ENCODE data around the gene HS6ST1. TPM values are rescaled to one million over a fixed set of nuclear protein-coding genes. Genes with fewer than 3 reads are reported as not detected.

HS6ST1 gene
- total and polyA plus RNA-seq, 2 donors (not counting 1 experiment from before 2014, with no cell fraction given), result 7.8 to 22.7 TPM

DNA sequence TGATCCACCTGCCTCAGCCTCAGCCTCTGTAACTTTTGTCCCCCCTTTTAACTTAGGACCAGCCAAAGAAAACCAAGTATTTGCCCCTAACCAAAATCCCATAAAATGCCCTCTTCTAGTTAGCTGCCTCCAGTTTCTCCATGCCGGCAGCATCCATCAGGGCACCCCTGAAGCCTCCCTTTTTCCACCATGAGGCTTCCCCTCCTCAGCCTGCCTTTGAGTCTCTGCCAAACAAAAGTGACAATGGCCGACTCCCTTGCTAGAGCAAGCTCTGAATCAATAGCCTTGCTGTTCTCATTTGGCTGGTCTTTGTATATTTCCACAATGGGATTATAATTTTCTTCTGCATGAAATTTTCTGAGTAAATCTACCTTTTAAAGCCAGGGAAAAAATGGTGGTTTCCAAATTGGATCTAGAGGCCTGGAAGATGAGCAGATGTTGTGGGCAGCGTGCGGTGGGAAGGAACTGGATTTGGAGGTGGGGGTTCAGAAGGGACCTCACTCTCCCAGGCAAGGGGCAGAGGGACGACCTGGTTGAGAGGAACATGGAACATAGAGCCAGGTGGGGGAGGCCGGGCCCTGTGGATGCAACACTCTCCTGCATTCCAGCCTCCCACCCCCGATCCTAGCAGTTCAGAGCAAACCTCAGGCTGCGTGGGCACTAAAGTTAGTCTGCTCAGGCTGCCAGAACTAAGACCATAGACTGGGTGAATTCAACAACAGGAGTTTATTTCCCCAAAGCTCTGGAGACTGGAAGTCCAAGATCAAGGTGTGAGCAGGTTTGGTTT lies 80.6 kb downstream of the HS6ST1 start:
- intact Hi-C loops (cut with micrococcal nuclease), result no loop called here

GRCh38 chr2:128237081-128237534 lies 81.6 kb downstream of the HS6ST1 start:
- Histone ChIP-seq H3K4me1 (ENCODE audit: control insufficient read depth in 2 of 2, insufficient read depth in 2 of 2, low read length in 2 of 2) (peaks cover 5 to 8% of the 10 kb centered on the region in 2 donors), H3K4me2 (replicated peaks; ENCODE audit: low read depth, low read length, poor library complexity, severe bottlenecking) (no peak overlapping the region), H4K20me1 (ENCODE audit: control insufficient read depth, insufficient read depth, low read length, poor library complexity, severe bottlenecking) (no peaks in the 10 kb centered on the region), H3K27ac (ENCODE audit: low read length in 2 of 2) (no peak overlapping the region), H2AFZ (ENCODE audit: insufficient read depth, low read depth, low read length, poor library complexity, severe bottlenecking) (no peak overlapping the region), H3K9ac (ENCODE audit: low read length) (no peak overlapping the region), H3K27me3 (replicated peaks in 1 of 4; ENCODE audit: control extremely low read depth in 1 of 4, control insufficient read depth in 3 of 4, insufficient read depth in 4 of 4, low read length in 3 of 4) (peaks cover 0 to 10% (median 5%) of the 10 kb centered on the region in 4 experiments), H3K4me3 (ENCODE audit: control extremely low read depth in 1 of 5, extremely low read depth in 1 of 5, insufficient read depth in 1 of 5, low read depth in 2 of 5, low read length in 4 of 5) (no peak overlapping the region), H3K36me3 (replicated peaks in 1 of 2; ENCODE audit: control extremely low read depth in 1 of 2, control insufficient read depth in 1 of 2, extremely low read depth in 1 of 2, insufficient read depth in 2 of 2, low read length in 1 of 2) (no peaks in the 10 kb centered on the region), H3K9me3 (ENCODE audit: control extremely low read depth in 1 of 3, control insufficient read depth in 2 of 3, insufficient read depth in 1 of 3, low read length in 2 of 3) (peaks cover 0 to 3% (median 0%) of the 10 kb centered on the region in 3 donors), H3K79me2 (ENCODE audit: control insufficient read depth, insufficient read depth, low read length) (no peaks in the 10 kb centered on the region)
- ChIA-PET POLR2A (no interaction called here), CTCF (interaction anchor here (0.6 to 1.3 kb wide), 2 partner anchors 58 to 174 kb away, joined by 4 read pairs; no protein-coding TSS in a partner anchor)
- Mint-ChIP-seq H3K27me3 (peaks cover 2% of the 10 kb centered on the region), H3K4me1 (peaks cover 6% of the 10 kb centered on the region), H3K4me3 (no peak overlapping the region), H3K27ac (no peak overlapping the region), H3K9me3 (ENCODE audit: insufficient read depth) (no peaks in the 10 kb centered on the region)
- ATAC-seq (ENCODE audit: low read depth) (no peak), DNase-seq (no peak)
- no peak for TF ChIP-seq EZH2 (IDR thresholded peaks at IDR 0.05; ENCODE audit: borderline replicate concordance, insufficient read depth, low read depth, low read length, poor library complexity, severe bottlenecking)
- TF ChIP-seq, protein P1, sequence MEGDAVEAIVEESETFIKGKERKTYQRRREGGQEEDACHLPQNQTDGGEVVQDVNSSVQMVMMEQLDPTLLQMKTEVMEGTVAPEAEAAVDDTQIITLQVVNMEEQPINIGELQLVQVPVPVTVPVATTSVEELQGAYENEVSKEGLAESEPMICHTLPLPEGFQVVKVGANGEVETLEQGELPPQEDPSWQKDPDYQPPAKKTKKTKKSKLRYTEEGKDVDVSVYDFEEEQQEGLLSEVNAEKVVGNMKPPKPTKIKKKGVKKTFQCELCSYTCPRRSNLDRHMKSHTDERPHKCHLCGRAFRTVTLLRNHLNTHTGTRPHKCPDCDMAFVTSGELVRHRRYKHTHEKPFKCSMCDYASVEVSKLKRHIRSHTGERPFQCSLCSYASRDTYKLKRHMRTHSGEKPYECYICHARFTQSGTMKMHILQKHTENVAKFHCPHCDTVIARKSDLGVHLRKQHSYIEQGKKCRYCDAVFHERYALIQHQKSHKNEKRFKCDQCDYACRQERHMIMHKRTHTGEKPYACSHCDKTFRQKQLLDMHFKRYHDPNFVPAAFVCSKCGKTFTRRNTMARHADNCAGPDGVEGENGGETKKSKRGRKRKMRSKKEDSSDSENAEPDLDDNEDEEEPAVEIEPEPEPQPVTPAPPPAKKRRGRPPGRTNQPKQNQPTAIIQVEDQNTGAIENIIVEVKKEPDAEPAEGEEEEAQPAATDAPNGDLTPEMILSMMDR (IDR thresholded peaks at IDR 0.05), result no peak
- WGBS (ENCODE audit: insufficient coverage), result 95% methylated on average over 2 of the region's 2 CpGs
- intact Hi-C loops (cut with micrococcal nuclease), result no loop called here

More for the DNA sequence above, 80.6 kb downstream of the HS6ST1 start:
- no peak for TF ChIP-seq EZH2 (IDR thresholded peaks at IDR 0.05; ENCODE audit: borderline replicate concordance, insufficient read depth, low read depth, low read length, poor library complexity, severe bottlenecking)
- TF ChIP-seq, protein P1 (IDR thresholded peaks at IDR 0.05), result no peak
- ChIA-PET CTCF (no interaction called here), POLR2A (no interaction called here)
- H3K4me1 Mint-ChIP-seq, result peaks cover 6% of the 10 kb centered on the region
- no peaks in the 10 kb centered on the region for H3K36me3 ChIP-seq (replicated peaks in 1 of 2; ENCODE audit: control extremely low read depth in 1 of 2, control insufficient read depth in 1 of 2, extremely low read depth in 1 of 2, insufficient read depth in 2 of 2, low read length in 1 of 2)
- H3K4me2 ChIP-seq (replicated peaks; ENCODE audit: low read depth, low read length, poor library complexity, severe bottlenecking), result no peak overlapping the region
- H3K27me3 ChIP-seq (replicated peaks in 1 of 4; ENCODE audit: control extremely low read depth in 1 of 4, control insufficient read depth in 3 of 4, insufficient read depth in 4 of 4, low read length in 3 of 4), result peaks cover 0 to 2% (median under 1%) of the 10 kb centered on the region in 4 experiments
- H3K79me2 ChIP-seq (ENCODE audit: control insufficient read depth, insufficient read depth, low read length), result no peaks in the 10 kb centered on the region
- peaks cover 0 to 4% of the 10 kb centered on the region in 2 donors for H3K4me1 ChIP-seq (ENCODE audit: control insufficient read depth in 2 of 2, insufficient read depth in 2 of 2, low read length in 2 of 2)
- WGBS (ENCODE audit: insufficient coverage), result 90% methylated on average over 7 of the region's 8 CpGs
- H3K27ac Mint-ChIP-seq, result no peak overlapping the region
- no peak for DNase-seq
- no peak overlapping the region for H3K27ac ChIP-seq (ENCODE audit: low read length in 2 of 2)
- no peaks in the 10 kb centered on the region for H3K9me3 Mint-ChIP-seq (ENCODE audit: insufficient read depth)
- no peak overlapping the region for H3K4me3 ChIP-seq (ENCODE audit: control extremely low read depth in 1 of 5, extremely low read depth in 1 of 5, insufficient read depth in 1 of 5, low read depth in 2 of 5, low read length in 4 of 5)
- no peak overlapping the region for H2AFZ ChIP-seq (ENCODE audit: insufficient read depth, low read depth, low read length, poor library complexity, severe bottlenecking)
- H3K27me3 Mint-ChIP-seq, result peaks cover 2% of the 10 kb centered on the region
- no peak for ATAC-seq (ENCODE audit: low read depth)
- H3K9me3 ChIP-seq (ENCODE audit: control extremely low read depth in 1 of 3, control insufficient read depth in 2 of 3, insufficient read depth in 1 of 3, low read length in 2 of 3), result no peaks in the 10 kb centered on the region
- H4K20me1 ChIP-seq (ENCODE audit: control insufficient read depth, insufficient read depth, low read length, poor library complexity, severe bottlenecking), result no peaks in the 10 kb centered on the region
- no peak overlapping the region for H3K9ac ChIP-seq (ENCODE audit: low read length)
- H3K4me3 Mint-ChIP-seq, result no peak overlapping the region

Measured in B cell (primary cell).